Middle frontal gyrus (tissue), 1 donor: ENCODE results near the gene PACS2.

Source experiments
- DNase-seq: peaks from one replicate; pipeline ENCODE4 v3.0.0-alpha.2; 2015; ENCODE audit warnings: low spot score; ENCODE audit errors: extremely low spot score

The PACS2 gene

GRCh38 chr14:105420101-105420973, 105.8 kb downstream of the PACS2 start:
- no peak for DNase-seq

- DNase-seq, result no peak
Observed at GRCh38 chr14:105420974-105421674, 106.6 kb downstream of the PACS2 start.

GRCh38 chr14:105421723-105422615, 107.4 kb downstream of the PACS2 start:
- no peak for DNase-seq

GRCh38 chr14:105422695-105423487, 108.3 kb downstream of the PACS2 start:
- DNase-seq, result no peak

GRCh38 chr14:105423488-105424195, 109.1 kb downstream of the PACS2 start:
- no peak for DNase-seq

GRCh38 chr14:105424861-105425260, 110.3 kb downstream of the PACS2 start:
- DNase-seq, result no peak

GRCh38 chr14:105425823-105426247, 111.3 kb downstream of the PACS2 start:
- no peak for DNase-seq

- DNase-seq, result no peak
Observed at GRCh38 chr14:105426416-105427130, 112.0 kb downstream of the PACS2 start.

- no peak for DNase-seq
Observed at GRCh38 chr14:105427412-105427811, 112.9 kb downstream of the PACS2 start.

- no peak for DNase-seq
Observed at GRCh38 chr14:105427936-105428485, 113.5 kb downstream of the PACS2 start.

- DNase-seq, result no peak
Observed at GRCh38 chr14:105430042-105430441, 115.5 kb downstream of the PACS2 start.

- no peak for DNase-seq
Observed at GRCh38 chr14:105430565-105430964, 116.0 kb downstream of the PACS2 start.

GRCh38 chr14:105431256-105431655, 116.7 kb downstream of the PACS2 start:
- DNase-seq, result no peak

- no peak for DNase-seq
Observed at GRCh38 chr14:105432657-105433056, 118.1 kb downstream of the PACS2 start.

- DNase-seq, result no peak
Observed at GRCh38 chr14:105433161-105433605, 118.6 kb downstream of the PACS2 start.

GRCh38 chr14:105436402-105436801, 121.9 kb downstream of the PACS2 start:
- no peak for DNase-seq

GRCh38 chr14:105436891-105437722, 122.6 kb downstream of the PACS2 start:
- DNase-seq, result no peak
